Measurements from ENCODE around the gene ZSCAN1. TPM values are rescaled to one million over a fixed set of nuclear protein-coding genes. Genes with fewer than 3 reads are reported as not detected.

ZSCAN1 gene
- total RNA-seq, 1 donor from 2014 or later, result not detected

- peaks cover 8% of the 10 kb centered on the region for H3K36me3 Mint-ChIP-seq (ENCODE audit: low read depth)
- TF ChIP-seq, protein P1, sequence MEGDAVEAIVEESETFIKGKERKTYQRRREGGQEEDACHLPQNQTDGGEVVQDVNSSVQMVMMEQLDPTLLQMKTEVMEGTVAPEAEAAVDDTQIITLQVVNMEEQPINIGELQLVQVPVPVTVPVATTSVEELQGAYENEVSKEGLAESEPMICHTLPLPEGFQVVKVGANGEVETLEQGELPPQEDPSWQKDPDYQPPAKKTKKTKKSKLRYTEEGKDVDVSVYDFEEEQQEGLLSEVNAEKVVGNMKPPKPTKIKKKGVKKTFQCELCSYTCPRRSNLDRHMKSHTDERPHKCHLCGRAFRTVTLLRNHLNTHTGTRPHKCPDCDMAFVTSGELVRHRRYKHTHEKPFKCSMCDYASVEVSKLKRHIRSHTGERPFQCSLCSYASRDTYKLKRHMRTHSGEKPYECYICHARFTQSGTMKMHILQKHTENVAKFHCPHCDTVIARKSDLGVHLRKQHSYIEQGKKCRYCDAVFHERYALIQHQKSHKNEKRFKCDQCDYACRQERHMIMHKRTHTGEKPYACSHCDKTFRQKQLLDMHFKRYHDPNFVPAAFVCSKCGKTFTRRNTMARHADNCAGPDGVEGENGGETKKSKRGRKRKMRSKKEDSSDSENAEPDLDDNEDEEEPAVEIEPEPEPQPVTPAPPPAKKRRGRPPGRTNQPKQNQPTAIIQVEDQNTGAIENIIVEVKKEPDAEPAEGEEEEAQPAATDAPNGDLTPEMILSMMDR (IDR thresholded peaks at IDR 0.05), result no peak
- H3K9me3 Mint-ChIP-seq, result peaks cover 22% of the 10 kb centered on the region
- no peak for ATAC-seq (ENCODE audit: low read depth)
- DNase-seq, result no peak
- peaks cover 13% of the 10 kb centered on the region for H3K27me3 Mint-ChIP-seq
- CTCF ChIA-PET, result no interaction called here
- peak overlapping the region; percentile 66 for H3K4me3 Mint-ChIP-seq
- intact Hi-C loops (cut with micrococcal nuclease), result loop anchor here (5.0 kb wide), 1 partner anchor 33 kb away; no protein-coding TSS in a partner anchor
- H3K27ac Mint-ChIP-seq, result no peak overlapping the region
- H3K4me1 Mint-ChIP-seq, result peaks cover 9% of the 10 kb centered on the region
- POLR2A ChIA-PET, result no interaction called here
These were observed 21.4 kb downstream of the ZSCAN1 start for GRCh38 chr19:58054901-58055874.

DNA sequence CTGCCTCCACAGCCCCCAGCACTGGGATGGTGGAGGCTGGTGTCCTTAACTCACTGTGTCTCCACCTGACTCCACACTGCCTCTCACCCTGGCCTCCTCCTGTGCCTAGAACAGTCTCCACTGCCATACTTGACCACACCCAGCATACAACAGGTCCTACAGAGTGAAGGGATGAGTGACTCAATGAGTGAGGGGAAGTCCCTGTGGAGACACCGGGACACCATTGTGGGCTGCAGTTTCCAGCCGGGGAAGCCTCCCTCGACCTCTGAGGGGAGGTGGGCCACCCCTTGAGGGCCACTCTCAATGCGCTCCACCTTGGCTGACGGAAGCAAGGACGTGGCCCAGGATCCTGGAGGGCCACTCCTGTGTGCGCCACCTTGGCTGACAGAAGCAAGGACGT, 22.4 kb downstream of the ZSCAN1 start:
- Mint-ChIP-seq H3K27ac (no peak overlapping the region), H3K27me3 (peaks cover 13% of the 10 kb centered on the region), H3K4me3 (no peak overlapping the region), H3K9me3 (peaks cover 20% of the 10 kb centered on the region), H3K4me1 (peaks cover 9% of the 10 kb centered on the region), H3K36me3 (ENCODE audit: low read depth) (peaks cover 10% of the 10 kb centered on the region)
- ATAC-seq (ENCODE audit: low read depth) (no peak), DNase-seq (no peak)
- ChIA-PET CTCF (no interaction called here), POLR2A (no interaction called here)
- intact Hi-C loops (cut with micrococcal nuclease), result loop anchor here (5.0 kb wide), 1 partner anchor 34 kb away; no protein-coding TSS in a partner anchor
- TF ChIP-seq, protein P1 (IDR thresholded peaks at IDR 0.05), result no peak

DNA sequence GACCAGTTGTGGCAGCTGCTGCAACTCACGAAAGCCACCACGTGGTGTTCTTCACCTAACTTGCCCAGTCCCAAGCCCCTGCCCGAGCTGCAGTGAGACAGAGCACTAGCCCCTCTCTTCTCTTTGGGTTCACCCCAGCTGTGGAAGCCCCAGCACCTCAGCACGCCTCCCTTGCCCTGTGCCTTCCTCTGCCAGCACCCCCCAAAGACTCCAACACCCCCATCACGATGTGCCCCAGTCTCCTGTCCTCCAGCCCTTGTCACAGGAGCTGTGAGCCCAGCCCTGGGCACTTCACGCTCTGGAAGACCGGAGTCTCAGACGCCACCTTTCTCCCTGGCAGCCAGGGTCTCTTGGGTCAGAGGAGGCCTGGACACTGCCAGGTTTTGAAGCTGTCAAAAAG, 23.0 kb downstream of the ZSCAN1 start:
- Mint-ChIP-seq H3K9me3 (peaks cover 18% of the 10 kb centered on the region), H3K27me3 (peaks cover 13% of the 10 kb centered on the region), H3K36me3 (ENCODE audit: low read depth) (peaks cover 12% of the 10 kb centered on the region), H3K27ac (no peak overlapping the region), H3K4me3 (no peak overlapping the region), H3K4me1 (peaks cover 9% of the 10 kb centered on the region)
- POLR2A ChIA-PET, result no interaction called here
- intact Hi-C loops (cut with micrococcal nuclease), result loop anchor here (5.0 kb wide), 1 partner anchor 35 kb away; no protein-coding TSS in a partner anchor
- no peak for DNase-seq
- TF ChIP-seq, protein P1 (IDR thresholded peaks at IDR 0.05), result no peak
- no peak for ATAC-seq (ENCODE audit: low read depth)
- CTCF ChIA-PET, result no interaction called here

GRCh38 chr19:58058467-58058866, 24.6 kb downstream of the ZSCAN1 start:
- ChIA-PET CTCF (no interaction called here), POLR2A (interaction anchor here (0.5 to 1.7 kb wide), 7 partner anchors 56 to 517 kb away, joined by 4 to 41 read pairs (median 5); partner anchors contain the start of genes ZBTB45, ZNF497, ZNF606 and ZSCAN22)
- DNase-seq (no peak), ATAC-seq (ENCODE audit: low read depth) (no peak)
- H3K4me3 Mint-ChIP-seq, result peak overlapping the region; percentile 85
- H3K27ac Mint-ChIP-seq, result peak overlapping the region; percentile 87
- peaks cover 16% of the 10 kb centered on the region for H3K9me3 Mint-ChIP-seq
- intact Hi-C loops (cut with micrococcal nuclease), result loop anchor here (2.0 to 5.0 kb wide), 3 partner anchors 36 to 56 kb away; partner anchors contain the start of genes ZNF606 and ZSCAN18
- TF ChIP-seq, protein P1 (IDR thresholded peaks at IDR 0.05), result no peak
- peaks cover 20% of the 10 kb centered on the region for H3K36me3 Mint-ChIP-seq (ENCODE audit: low read depth)
- peaks cover 9% of the 10 kb centered on the region for H3K4me1 Mint-ChIP-seq
- H3K27me3 Mint-ChIP-seq, result peaks cover 13% of the 10 kb centered on the region
